Measurements from ENCODE around the gene TMEM106B.
A peak's percentile ranks its signal among the peaks of the same experiment; 100 is the strongest.

GRCh38 chr7:12291870-12292269, 80.8 kb downstream of the TMEM106B start:
- TF ChIP-seq, protein P1, sequence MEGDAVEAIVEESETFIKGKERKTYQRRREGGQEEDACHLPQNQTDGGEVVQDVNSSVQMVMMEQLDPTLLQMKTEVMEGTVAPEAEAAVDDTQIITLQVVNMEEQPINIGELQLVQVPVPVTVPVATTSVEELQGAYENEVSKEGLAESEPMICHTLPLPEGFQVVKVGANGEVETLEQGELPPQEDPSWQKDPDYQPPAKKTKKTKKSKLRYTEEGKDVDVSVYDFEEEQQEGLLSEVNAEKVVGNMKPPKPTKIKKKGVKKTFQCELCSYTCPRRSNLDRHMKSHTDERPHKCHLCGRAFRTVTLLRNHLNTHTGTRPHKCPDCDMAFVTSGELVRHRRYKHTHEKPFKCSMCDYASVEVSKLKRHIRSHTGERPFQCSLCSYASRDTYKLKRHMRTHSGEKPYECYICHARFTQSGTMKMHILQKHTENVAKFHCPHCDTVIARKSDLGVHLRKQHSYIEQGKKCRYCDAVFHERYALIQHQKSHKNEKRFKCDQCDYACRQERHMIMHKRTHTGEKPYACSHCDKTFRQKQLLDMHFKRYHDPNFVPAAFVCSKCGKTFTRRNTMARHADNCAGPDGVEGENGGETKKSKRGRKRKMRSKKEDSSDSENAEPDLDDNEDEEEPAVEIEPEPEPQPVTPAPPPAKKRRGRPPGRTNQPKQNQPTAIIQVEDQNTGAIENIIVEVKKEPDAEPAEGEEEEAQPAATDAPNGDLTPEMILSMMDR (IDR thresholded peaks at IDR 0.05; ENCODE audit: control extremely low read depth in 1 of 3, insufficient read depth in 1 of 3, low read depth in 1 of 3, low read length in 3 of 3): peak; percentile 6 to 48 (median 26)
- TF ChIP-seq HDAC6 (IDR thresholded peaks at IDR 0.05; ENCODE audit: low read depth, low read length) (no peak), BACH1 (IDR thresholded peaks at IDR 0.05; ENCODE audit: low read length) (no peak), SUZ12 (IDR thresholded peaks at IDR 0.05; ENCODE audit: low read length) (no peak)

All from H1 (cell line).